G401 (cell line): ENCODE results near the gene ERC2. TPM values are rescaled to one million over a fixed set of nuclear protein-coding genes. Genes with fewer than 3 reads are reported as not detected.
A peak's percentile ranks its signal among the peaks of the same experiment; 100 is the strongest.

Source experiments
- DNase-seq: peaks from one replicate; pipeline ENCODE4 v3.0.0-alpha.2; 2015; ENCODE audit warnings: low spot score
- in situ Hi-C: cut with HindIII; loops from 2 replicates; pipeline ENCODE4 v1.10.0; 2016; ENCODE audit warnings: low sequenced_read_pairs, mixed read lengths
- total RNA-seq: library from RNA; depleted of rRNA; stranded (reverse); fragments of >200 nt; shearing (Covaris generic); gene quantifications from 2 replicates; pipeline ENCODE4 v1.2.3, GENCODE V29; 2014

Gene ERC2
- total RNA-seq, 1 experiment from 2014 or later = 3.8 TPM

GRCh38 chr3:55771503-55771902 lies 696.8 kb downstream of the ERC2 start:
- DNase-seq = peak; percentile 61
- in situ Hi-C loops = no loop called here

GRCh38 chr3:55770077-55770476 lies 698.2 kb downstream of the ERC2 start:
- in situ Hi-C loops = no loop called here
- DNase-seq = no peak

- in situ Hi-C loops = no loop called here
These were observed 701.5 kb downstream of the ERC2 start for GRCh38 chr3:55766753-55767152.

GRCh38 chr3:55765906-55766701 lies 702.2 kb downstream of the ERC2 start:
- in situ Hi-C loops = no loop called here
- DNase-seq = peak; percentile 94

More at GRCh38 chr3:55766753-55767152, 701.5 kb downstream of the ERC2 start:
- no peak for DNase-seq

DNA sequence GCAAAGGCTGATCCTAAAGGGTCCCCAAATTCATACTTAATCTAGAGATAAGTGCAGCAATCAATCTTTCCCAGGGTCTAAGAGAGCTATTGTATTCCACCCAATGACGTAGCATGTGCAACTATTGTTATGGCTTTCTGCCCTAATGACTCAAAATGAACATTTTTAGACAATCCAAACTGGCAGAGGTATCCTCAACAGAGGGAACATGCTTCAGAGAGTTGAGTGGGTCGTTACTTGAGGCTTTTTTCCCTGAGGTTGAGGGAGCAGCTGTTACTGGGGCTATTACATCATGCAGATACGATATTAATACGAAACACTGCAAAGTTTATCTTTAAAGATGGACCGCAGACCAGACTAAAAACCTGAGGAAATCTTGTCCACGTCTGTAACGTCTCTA lies 702.9 kb downstream of the ERC2 start:
- no peak for DNase-seq
- in situ Hi-C loops = no loop called here

DNA sequence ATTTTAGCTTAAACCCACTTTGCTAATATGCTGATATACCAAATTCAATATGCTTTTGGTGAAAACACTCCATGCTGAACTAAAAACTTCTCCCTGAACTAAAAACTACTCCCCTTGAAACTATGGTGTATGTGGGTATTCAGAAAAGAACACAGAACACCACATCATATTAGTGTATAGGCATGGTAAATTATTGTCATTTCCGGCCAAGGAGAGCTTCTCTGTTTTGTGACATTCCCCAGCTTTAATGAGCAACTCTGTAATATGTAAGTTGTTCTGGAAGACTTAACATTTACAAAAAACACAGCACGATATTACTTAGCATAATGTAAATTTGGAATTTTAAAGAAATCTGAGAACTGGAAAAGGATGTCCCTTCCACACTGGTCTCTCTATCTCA lies 711.3 kb downstream of the ERC2 start:
- DNase-seq = no peak
- in situ Hi-C loops = no loop called here

DNA sequence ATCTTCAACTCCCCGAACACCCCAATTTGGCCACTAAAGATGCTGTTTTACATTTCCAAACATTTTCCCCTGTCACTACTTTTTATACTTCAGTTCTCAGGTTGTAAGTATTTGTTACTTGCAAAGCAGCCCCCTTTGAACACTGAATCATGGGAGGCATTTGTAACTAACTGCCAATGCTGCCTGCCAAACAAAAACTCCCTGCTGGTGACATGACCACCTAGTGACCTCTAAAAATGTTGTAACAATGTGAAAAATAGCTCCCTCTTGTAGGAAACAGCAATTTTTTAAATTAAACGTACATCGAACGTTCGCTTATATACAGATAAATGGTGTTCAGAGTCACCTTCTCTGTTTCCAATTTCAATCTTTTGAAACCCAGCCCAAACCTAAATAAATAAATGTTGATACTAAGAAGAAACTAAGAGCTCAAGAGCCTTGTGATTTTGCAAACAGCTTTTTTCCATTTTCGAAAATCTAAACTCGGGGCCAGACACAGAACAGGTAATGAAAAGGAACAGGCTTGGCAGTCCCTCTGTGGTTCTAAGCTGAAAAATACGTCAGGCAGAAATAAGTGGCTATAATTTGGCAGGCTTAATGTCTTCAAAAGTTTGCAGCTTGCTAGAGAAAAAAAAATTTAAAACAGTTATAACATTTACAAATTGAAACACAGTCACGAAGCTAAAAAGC lies 712.6 kb downstream of the ERC2 start:
- in situ Hi-C loops = no loop called here

GRCh38 chr3:55752911-55753310 lies 715.4 kb downstream of the ERC2 start:
- no peak for DNase-seq
- in situ Hi-C loops = no loop called here

More for the DNA sequence above, 712.6 kb downstream of the ERC2 start:
- DNase-seq = peak; percentile 54

DNA sequence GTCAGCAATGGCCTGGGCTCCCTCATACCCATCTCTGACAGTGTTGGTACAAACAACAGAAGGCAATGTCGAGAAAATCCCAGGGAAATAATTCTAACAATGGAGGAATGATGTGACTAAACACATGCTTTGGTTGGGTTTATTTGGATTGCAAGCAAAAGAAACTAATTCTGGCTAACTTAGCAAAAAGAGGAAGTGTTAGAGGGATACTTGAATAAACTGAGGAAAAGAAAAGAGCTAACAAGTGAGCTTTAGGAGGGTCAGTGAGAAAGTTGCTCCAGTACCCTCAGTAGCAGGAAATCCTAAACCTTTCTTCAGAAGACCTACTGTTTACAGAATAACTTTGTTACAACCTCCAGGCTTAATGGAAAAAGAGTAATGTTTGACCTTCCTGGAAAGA lies 716.5 kb downstream of the ERC2 start:
- DNase-seq = no peak
- in situ Hi-C loops = no loop called here

DNA sequence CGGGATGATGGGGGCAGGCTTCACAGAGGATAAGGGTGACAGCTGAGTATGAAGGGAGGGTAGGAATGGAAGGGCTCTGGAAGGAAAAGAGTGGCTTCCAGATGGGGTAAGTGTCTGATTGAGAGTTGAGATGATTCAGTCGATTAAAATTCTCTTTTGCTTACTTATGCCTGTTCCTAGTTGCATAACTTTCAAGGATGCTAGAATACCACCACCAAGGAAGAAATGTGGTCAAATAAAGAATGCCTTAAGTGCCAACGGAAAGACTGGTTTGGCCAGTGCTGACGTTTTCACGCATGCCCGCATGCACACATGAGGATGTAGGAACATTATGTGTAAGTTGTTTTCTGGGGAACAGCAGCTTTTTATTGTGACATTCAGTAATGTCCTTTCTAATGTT lies 717.7 kb downstream of the ERC2 start:
- in situ Hi-C loops = no loop called here
- DNase-seq = no peak

DNA sequence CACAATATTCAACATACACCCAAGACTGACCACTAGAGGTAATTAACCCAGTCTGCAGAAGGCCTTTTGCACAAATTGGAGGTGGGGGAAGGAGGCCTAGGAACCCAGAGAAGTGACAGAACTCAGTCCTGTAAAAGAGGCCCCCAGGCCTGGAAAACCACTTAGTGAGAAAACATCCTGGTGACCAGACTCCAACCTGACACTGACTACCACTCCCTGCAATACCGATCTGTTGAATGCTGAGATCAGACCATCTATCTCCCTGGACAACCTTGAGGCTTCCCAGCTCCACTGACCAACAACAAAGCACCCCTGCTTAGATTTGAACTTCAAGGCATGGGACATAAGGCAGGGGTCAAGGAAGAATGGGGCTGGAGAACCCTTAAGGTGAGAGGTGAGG lies 719.2 kb downstream of the ERC2 start:
- in situ Hi-C loops = no loop called here
- no peak for DNase-seq

DNA sequence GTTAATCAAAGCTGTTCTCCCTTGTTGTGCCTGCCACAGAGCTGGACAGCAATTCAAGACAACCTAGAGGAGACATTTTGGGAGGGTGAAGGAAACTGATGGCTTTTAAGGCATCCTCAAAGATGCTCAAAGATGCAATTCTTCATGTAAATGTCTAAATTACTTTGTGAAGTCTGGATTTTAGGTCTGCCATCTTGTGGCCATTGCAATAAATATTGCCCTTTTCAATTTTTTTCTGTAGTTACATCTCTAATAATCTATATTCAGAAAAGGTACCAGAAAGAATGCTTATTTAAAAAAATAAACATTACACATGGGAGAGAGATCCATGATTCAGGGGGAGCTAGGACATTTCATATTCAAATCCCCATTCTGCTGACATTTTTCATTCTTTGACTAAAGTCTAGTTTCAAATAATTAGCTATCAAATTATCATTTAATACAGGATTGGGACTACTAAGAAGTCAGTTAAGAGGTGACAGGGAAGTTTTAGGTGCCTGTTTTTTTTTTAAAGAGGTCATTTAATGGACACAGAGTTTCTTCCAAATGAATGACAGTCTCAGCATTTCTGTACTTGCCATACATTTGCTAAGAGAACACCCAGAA lies 721.4 kb downstream of the ERC2 start:
- DNase-seq = peak; percentile 39
- in situ Hi-C loops = no loop called here

- in situ Hi-C loops = no loop called here
- DNase-seq = no peak
These were observed 725.5 kb downstream of the ERC2 start for GRCh38 chr3:55742832-55743136.

GRCh38 chr3:55742022-55742831 lies 726.0 kb downstream of the ERC2 start:
- no peak for DNase-seq

GRCh38 chr3:55737186-55737585 lies 731.1 kb downstream of the ERC2 start:
- in situ Hi-C loops = no loop called here

More at GRCh38 chr3:55742022-55742831, 726.0 kb downstream of the ERC2 start:
- in situ Hi-C loops = no loop called here

GRCh38 chr3:55735976-55736375 lies 732.3 kb downstream of the ERC2 start:
- in situ Hi-C loops = no loop called here
- DNase-seq = no peak

More at GRCh38 chr3:55737186-55737585, 731.1 kb downstream of the ERC2 start:
- no peak for DNase-seq

GRCh38 chr3:55731741-55732140 lies 736.5 kb downstream of the ERC2 start:
- no peak for DNase-seq
- in situ Hi-C loops = no loop called here

GRCh38 chr3:55729546-55729945 lies 738.7 kb downstream of the ERC2 start:
- DNase-seq = no peak
- in situ Hi-C loops = no loop called here

DNA sequence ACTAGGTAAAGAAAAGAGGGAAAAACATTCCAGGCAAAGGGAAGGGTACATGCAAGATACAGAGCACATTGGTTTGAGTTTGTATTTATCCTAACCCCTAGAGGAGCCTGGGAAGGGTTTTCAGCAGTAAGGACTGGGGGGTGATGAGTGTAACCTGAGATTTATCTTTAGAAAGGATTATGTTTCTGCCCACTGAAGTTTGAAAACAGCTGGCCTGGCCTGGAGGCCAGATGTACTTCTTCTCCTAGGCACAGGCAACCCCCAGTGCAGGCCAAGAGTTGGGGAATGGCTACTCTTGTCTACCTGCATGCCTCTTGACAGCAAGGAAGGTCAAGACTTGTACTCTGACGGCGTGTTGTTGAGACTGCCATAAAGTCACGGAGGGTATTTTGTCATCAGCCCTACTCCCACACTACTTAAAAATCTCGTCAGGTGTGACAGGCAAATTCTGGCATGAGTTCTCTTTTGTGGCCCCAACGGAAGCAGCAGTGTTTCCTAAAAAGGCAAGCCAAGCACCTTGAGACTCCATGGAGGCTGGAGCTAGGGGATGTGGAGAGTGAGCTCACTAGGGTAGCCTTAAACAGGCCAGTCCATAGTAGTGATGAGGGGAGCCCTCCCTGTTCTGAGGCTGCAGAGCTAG lies 739.7 kb downstream of the ERC2 start:
- DNase-seq = no peak
- in situ Hi-C loops = no loop called here
